ENCODE results near the gene FARS2. TPM values are rescaled to one million over a fixed set of nuclear protein-coding genes. Genes with fewer than 3 reads are reported as not detected.

The FARS2 gene
- total RNA-seq, 1 donor from 2014 or later, result 8.2 TPM

DNA sequence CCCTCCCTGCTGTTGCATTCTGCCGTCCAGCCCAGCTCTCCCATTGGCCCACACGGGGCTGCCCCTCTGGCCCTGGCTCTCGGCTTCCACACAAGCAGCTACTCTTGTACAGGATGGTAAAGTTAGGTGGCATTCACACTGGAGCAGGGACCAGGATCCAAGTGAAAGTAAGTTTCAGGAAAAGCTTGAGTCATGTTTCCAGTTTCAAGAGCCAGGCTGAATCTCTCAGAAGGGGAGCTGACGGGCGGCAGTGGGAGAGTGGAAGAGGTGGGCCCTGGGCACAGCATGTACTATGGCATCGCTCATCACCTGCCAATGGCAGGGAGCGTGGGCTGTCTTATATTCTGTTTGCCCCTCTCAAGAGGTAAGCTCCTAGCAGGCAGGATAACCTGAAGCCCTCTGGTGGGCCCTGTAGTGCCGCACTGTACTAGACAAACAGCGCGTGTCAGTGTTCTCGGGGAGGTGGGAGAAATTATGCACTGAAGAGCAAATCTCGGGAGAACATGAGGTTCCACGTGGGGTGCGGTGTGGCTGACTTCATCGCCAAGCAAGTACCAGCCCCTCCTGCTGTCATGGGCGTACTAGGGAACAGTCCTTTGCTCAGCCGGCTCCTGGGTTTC, 503.9 kb downstream of the FARS2 start:
- no peaks in the 10 kb centered on the region for H3K27me3 ChIP-seq (ENCODE audit: control insufficient read depth, insufficient read depth, low read length)
- no peak overlapping the region for H3K4me3 ChIP-seq (ENCODE audit: low read depth, low read length)
- TF ChIP-seq, protein P1, sequence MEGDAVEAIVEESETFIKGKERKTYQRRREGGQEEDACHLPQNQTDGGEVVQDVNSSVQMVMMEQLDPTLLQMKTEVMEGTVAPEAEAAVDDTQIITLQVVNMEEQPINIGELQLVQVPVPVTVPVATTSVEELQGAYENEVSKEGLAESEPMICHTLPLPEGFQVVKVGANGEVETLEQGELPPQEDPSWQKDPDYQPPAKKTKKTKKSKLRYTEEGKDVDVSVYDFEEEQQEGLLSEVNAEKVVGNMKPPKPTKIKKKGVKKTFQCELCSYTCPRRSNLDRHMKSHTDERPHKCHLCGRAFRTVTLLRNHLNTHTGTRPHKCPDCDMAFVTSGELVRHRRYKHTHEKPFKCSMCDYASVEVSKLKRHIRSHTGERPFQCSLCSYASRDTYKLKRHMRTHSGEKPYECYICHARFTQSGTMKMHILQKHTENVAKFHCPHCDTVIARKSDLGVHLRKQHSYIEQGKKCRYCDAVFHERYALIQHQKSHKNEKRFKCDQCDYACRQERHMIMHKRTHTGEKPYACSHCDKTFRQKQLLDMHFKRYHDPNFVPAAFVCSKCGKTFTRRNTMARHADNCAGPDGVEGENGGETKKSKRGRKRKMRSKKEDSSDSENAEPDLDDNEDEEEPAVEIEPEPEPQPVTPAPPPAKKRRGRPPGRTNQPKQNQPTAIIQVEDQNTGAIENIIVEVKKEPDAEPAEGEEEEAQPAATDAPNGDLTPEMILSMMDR (IDR thresholded peaks at IDR 0.05; ENCODE audit: insufficient read depth, low read length, poor library complexity, severe bottlenecking), result no peak
- H3K36me3 ChIP-seq (ENCODE audit: control insufficient read depth, insufficient read depth, low read length), result no peaks in the 10 kb centered on the region
- DNase-seq (ENCODE audit: low read depth), result no peak

DNA sequence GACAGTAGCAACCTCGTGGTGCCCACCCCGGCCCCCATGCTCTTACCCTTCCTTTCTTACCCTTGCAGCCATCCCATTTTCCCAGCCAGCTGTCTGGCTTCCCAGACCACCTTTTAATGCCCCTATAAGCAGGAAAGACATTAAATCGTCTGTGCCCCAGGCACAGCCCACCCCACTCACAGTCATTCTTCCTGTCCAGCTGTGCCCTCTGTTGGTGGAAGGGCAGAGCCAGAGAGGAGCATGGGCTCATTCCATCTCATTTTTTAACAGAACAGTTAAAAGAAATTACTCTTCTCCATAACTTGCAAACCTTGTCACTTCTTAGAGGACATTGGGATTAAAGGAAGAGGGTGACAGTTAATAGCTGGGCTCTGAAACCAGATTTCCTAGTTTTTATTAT, 504.9 kb downstream of the FARS2 start:
- Histone ChIP-seq H3K4me3 (ENCODE audit: low read depth, low read length) (no peak overlapping the region), H3K27me3 (ENCODE audit: control insufficient read depth, insufficient read depth, low read length) (no peaks in the 10 kb centered on the region), H3K36me3 (ENCODE audit: control insufficient read depth, insufficient read depth, low read length) (no peaks in the 10 kb centered on the region)
- DNase-seq (ENCODE audit: low read depth), result no peak
- TF ChIP-seq, protein P1 (IDR thresholded peaks at IDR 0.05; ENCODE audit: insufficient read depth, low read length, poor library complexity, severe bottlenecking), result peak; percentile 7

DNA sequence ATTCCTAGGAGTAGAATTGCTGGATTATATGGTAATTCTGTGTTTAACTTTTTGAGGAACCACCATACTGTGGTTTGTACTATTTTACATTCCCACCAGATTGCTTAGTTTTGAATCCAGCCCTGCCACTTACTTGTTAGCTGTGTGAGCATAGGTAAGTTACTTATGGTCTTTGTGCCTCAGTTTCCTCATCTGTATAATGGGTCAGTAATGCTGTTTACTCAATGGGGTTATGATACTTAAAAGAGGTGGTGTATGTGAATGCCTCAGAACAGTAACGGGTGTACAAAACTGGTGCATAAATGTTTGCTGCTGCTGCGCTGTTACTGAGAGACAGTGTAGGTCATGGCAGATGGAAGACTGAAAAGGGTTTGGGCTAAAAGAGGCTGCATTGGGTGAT, 506.2 kb downstream of the FARS2 start:
- H3K27me3 ChIP-seq (ENCODE audit: control insufficient read depth, insufficient read depth, low read length), result no peaks in the 10 kb centered on the region
- no peaks in the 10 kb centered on the region for H3K36me3 ChIP-seq (ENCODE audit: control insufficient read depth, insufficient read depth, low read length)
- no peak overlapping the region for H3K4me3 ChIP-seq (ENCODE audit: low read depth, low read length)
- no peak for DNase-seq (ENCODE audit: low read depth)
- TF ChIP-seq, protein P1 (IDR thresholded peaks at IDR 0.05; ENCODE audit: insufficient read depth, low read length, poor library complexity, severe bottlenecking), result no peak

DNA sequence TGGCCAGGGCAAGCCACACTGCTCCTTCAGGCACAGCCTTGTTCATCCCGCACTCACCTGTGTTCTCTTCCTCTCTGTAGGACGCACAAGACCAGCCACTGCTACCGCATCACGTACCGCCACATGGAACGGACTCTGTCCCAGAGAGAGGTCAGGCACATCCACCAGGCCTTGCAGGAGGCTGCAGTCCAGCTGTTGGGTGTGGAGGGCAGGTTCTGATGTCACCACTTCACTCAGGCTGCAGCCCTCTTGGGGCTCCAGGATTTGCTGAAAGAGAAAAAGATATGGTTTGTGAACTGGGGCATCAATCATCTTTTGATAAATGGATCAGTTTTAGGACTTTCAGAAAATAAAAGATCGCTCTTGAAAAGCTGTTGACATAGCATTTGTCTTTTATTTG, 509.9 kb downstream of the FARS2 start:
- Histone ChIP-seq H3K36me3 (ENCODE audit: control insufficient read depth, insufficient read depth, low read length) (no peaks in the 10 kb centered on the region), H3K27me3 (ENCODE audit: control insufficient read depth, insufficient read depth, low read length) (no peaks in the 10 kb centered on the region), H3K4me3 (ENCODE audit: low read depth, low read length) (no peak overlapping the region)
- TF ChIP-seq, protein P1 (IDR thresholded peaks at IDR 0.05; ENCODE audit: insufficient read depth, low read length, poor library complexity, severe bottlenecking), result no peak
- DNase-seq (ENCODE audit: low read depth), result no peak

DNA sequence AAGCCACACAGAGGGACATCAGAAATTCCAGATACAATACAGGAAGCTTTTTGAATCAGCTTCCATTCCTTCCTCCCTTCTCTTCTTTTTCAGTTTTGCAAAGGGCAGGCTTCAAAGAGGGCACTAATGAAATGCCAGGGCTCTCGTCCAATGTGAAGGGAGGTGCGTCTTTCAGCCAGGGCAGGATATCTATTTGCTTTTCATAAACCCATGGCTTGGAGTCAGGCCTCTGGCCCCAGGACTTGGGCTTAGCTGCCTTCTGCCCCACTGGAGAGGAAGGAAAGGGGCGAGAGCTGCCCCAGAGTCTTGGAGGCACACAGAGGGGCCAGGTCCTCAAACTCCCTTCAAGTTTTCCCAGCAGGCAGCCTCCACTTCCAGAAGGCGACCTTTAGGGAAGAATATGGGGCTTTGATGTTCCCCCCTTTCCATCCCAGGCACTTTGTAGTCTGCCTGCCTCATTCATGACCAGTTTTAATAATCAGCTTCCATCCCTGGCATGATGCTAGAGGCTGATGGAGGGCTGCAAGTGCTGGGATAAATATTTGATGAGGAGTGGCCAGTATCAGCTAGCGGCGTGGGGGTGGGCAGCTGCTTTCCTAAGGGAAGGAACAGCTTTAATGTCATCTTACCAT, 510.6 kb downstream of the FARS2 start:
- no peak overlapping the region for H3K4me3 ChIP-seq (ENCODE audit: low read depth, low read length)
- TF ChIP-seq, protein P1 (IDR thresholded peaks at IDR 0.05; ENCODE audit: insufficient read depth, low read length, poor library complexity, severe bottlenecking), result no peak
- H3K36me3 ChIP-seq (ENCODE audit: control insufficient read depth, insufficient read depth, low read length), result no peaks in the 10 kb centered on the region
- no peaks in the 10 kb centered on the region for H3K27me3 ChIP-seq (ENCODE audit: control insufficient read depth, insufficient read depth, low read length)
- no peak for DNase-seq (ENCODE audit: low read depth)

Measured in kidney epithelial cell (primary cell).